Prostate gland (tissue), 2 donors: Measurements from ENCODE around the gene UGT8. TPM values are rescaled to one million over a fixed set of nuclear protein-coding genes. Genes with fewer than 3 reads are reported as not detected.

ENCODE experiments used
- DNase-seq: peaks from one replicate; pipeline ENCODE4 v3.0.0-alpha.2; 2019; ENCODE audit warnings: low spot score
- H3K27ac ChIP-seq, 2 donors: fragments of 200-600 bp; sonication (generic); 2 replicates each; pipeline ENCODE4 v1.5.1; 2017 to 2019
- H3K27me3 ChIP-seq: fragments of 200-600 bp; sonication (generic); replicated peaks from 2 replicates; pipeline ENCODE4 v1.5.1; 2019; ENCODE audit not compliant: insufficient read depth
- H3K36me3 ChIP-seq, 2 donors: fragments of 200-600 bp; sonication (generic); 1 replicate in 1 of 2; 2 replicates in 1 of 2; pipeline versions ENCODE4 v1.5.1 to v1.8.1; 2017 to 2019
- H3K4me1 ChIP-seq: fragments of 200-600 bp; sonication (generic); replicated peaks from 2 replicates; pipeline ENCODE4 v1.5.1; 2019
- H3K4me3 ChIP-seq, 2 donors: fragments of 200-600 bp; sonication (generic); 2 replicates each; pipeline ENCODE4 v1.5.1; 2017 to 2019
- H3K9me3 ChIP-seq: fragments of 200-600 bp; sonication (generic); 2 replicates; pipeline ENCODE4 v1.5.1; 2017
- CTCF ChIP-seq, 4 experiments: fragments of 200-600 bp in 2 of 4; fragments of 450-650 bp in 2 of 4; sonication (generic) in 2 of 4; IDR thresholded peaks; 1 replicate in 3 of 4; 2 replicates in 1 of 4; pipeline ENCODE4 v1.5.1; 2016 to 2019; ENCODE audit warnings: antibody characterized with exemption in 4 of 4, mild to moderate bottlenecking in 2 of 4, moderate library complexity in 2 of 4
- POLR2A ChIP-seq: fragments of 450-650 bp; IDR thresholded peaks from one replicate; pipeline ENCODE4 v1.6.1; 2016; ENCODE audit warnings: antibody characterized with exemption, mild to moderate bottlenecking
- POLR2AphosphoS5 ChIP-seq: sonication (generic); formaldehyde crosslinking; IDR thresholded peaks from one replicate; pipeline ENCODE4 v1.6.1; 2017; ENCODE audit warnings: antibody characterized with exemption
- WGBS: methylation state at CpG from one replicate; pipeline ENCODE4 v1.1.5; 2018; 5-methylcytosine and 5-hydroxymethylcytosine counted together
- intact Hi-C: fragments of 100-400 bp; cut with DNase I; formaldehyde crosslinking; loops from one replicate; pipeline ENCODE4 v1.14.2; 2022
- total RNA-seq, 2 donors: library from RNA; depleted of rRNA; stranded (reverse); fragments of >200 nt; gene quantifications; one replicate each; pipeline ENCODE4 v1.1.0, GENCODE V29; 2016

The UGT8 gene
- total RNA-seq, 2 donors from 2014 or later, result 0.55 to 2.0 TPM

- no peak overlapping the region for H3K27ac ChIP-seq
- no peaks in the 10 kb centered on the region for H3K27me3 ChIP-seq
- H3K9me3 ChIP-seq, result no peaks in the 10 kb centered on the region
- TF ChIP-seq CTCF (IDR thresholded peaks at IDR 0.05), result no peak
- TF ChIP-seq POLR2A, result no peak
- TF ChIP-seq POLR2AphosphoS5, result no peak
- intact Hi-C loops, result loop anchor here (10.0 kb wide), 1 partner anchor 875 kb away; no protein-coding TSS in a partner anchor
- no peaks in the 10 kb centered on the region for H3K36me3 ChIP-seq
- no peaks in the 10 kb centered on the region for H3K4me1 ChIP-seq
- no peak for DNase-seq
- no peak overlapping the region for H3K4me3 ChIP-seq
- WGBS, result 60% methylated on average over 1 of the region's 1 CpG
Measured at GRCh38 chr4:114649908-114650307, 51.3 kb downstream of the UGT8 start.

DNA sequence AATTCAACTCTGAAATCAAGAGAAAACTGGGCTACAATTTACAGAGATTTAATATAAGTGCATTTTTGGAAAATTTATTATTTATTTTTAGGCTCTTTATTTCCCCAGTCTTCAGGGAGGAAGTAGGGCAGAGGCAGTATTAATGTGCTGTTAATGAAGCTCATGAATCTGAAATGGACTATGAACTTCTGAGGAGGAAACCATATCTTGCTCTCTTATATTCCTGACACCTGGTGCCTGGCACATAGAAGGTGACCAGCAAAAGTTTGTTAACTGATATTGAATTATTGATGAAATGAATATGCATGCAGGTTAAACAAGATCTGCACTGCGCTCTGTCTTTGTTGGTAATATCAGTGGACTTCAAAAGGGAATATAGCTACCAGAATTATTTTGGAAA is 55.1 kb downstream of the UGT8 start:
- Histone ChIP-seq H3K4me1 (no peaks in the 10 kb centered on the region), H3K36me3 (no peaks in the 10 kb centered on the region), H3K4me3 (no peak overlapping the region), H3K27me3 (no peaks in the 10 kb centered on the region), H3K9me3 (no peaks in the 10 kb centered on the region), H3K27ac (no peak overlapping the region)
- intact Hi-C loops, result loop anchor here (10.0 kb wide), 1 partner anchor 879 kb away; no protein-coding TSS in a partner anchor
- 100% methylated on average over 1 of the region's 1 CpG for WGBS
- TF ChIP-seq POLR2AphosphoS5, result no peak
- DNase-seq, result no peak

DNA sequence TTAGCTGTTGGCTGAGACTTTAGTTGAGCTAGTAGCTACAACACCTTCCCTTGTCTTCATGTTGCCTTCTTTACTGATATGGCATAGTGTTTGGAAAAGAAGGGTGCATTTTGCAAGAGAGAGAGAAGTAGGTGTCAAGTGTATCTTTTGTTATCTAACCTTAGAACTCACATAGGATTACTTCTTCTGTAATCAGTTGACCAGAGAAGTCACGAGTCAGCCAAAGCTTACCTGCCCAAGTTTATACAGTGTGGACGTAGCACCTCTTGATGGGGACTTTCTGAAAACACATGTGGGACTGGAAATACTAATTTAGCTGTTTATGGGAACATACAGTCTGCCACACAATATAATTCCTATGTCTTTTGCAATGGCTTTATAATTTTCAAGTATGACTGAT is 56.0 kb downstream of the UGT8 start:
- DNase-seq, result no peak
- TF ChIP-seq POLR2AphosphoS5 (no peak), CTCF (IDR thresholded peaks at IDR 0.05) (no peak), POLR2A (no peak)
- no peak overlapping the region for H3K4me3 ChIP-seq
- H3K9me3 ChIP-seq, result no peaks in the 10 kb centered on the region
- intact Hi-C loops, result loop anchor here (10.0 kb wide), 1 partner anchor 880 kb away; no protein-coding TSS in a partner anchor
- WGBS, result 58% methylated on average over 2 of the region's 2 CpGs
- H3K4me1 ChIP-seq, result no peaks in the 10 kb centered on the region
- no peak overlapping the region for H3K27ac ChIP-seq
- H3K27me3 ChIP-seq, result no peaks in the 10 kb centered on the region
- no peaks in the 10 kb centered on the region for H3K36me3 ChIP-seq

GRCh38 chr4:114658179-114658578 is 59.6 kb downstream of the UGT8 start:
- no peak for DNase-seq
- TF ChIP-seq POLR2A (no peak), CTCF (IDR thresholded peaks at IDR 0.05) (no peak), POLR2AphosphoS5 (no peak)
- no peaks in the 10 kb centered on the region for H3K9me3 ChIP-seq
- no peaks in the 10 kb centered on the region for H3K36me3 ChIP-seq
- H3K4me1 ChIP-seq, result no peaks in the 10 kb centered on the region
- H3K4me3 ChIP-seq, result no peak overlapping the region
- intact Hi-C loops, result loop anchor here (5.0 to 10.0 kb wide), 2 partner anchors 271 to 883 kb away; no protein-coding TSS in a partner anchor
- H3K27me3 ChIP-seq, result no peaks in the 10 kb centered on the region
- no peak overlapping the region for H3K27ac ChIP-seq

GRCh38 chr4:114658776-114659175 is 60.2 kb downstream of the UGT8 start:
- no peak for DNase-seq

More at GRCh38 chr4:114658776-114659175, 60.2 kb downstream of the UGT8 start:
- intact Hi-C loops, result loop anchor here (5.0 to 10.0 kb wide), 2 partner anchors 271 to 884 kb away; no protein-coding TSS in a partner anchor
- H3K36me3 ChIP-seq, result no peaks in the 10 kb centered on the region
- H3K4me3 ChIP-seq, result no peak overlapping the region
- no peak overlapping the region for H3K27ac ChIP-seq
- 86% methylated on average over 4 of the region's 4 CpGs for WGBS
- H3K4me1 ChIP-seq, result no peaks in the 10 kb centered on the region
- no peaks in the 10 kb centered on the region for H3K9me3 ChIP-seq
- TF ChIP-seq CTCF (IDR thresholded peaks at IDR 0.05) (no peak), POLR2A (no peak), POLR2AphosphoS5 (no peak)
- H3K27me3 ChIP-seq, result no peaks in the 10 kb centered on the region
